Sigmoid colon (tissue), 7 donors: ENCODE data around the gene CTTN. TPM values are rescaled to one million over a fixed set of nuclear protein-coding genes. Genes with fewer than 3 reads are reported as not detected.
"Not testable (repeated sequence)": the region's sequence is repeated elsewhere in the genome, so short reads cannot be mapped to it uniquely, and the experiment has no call there.

Experiments used
- DNase-seq: peaks from one replicate; pipeline ENCODE4 v3.0.0-alpha.2; 2019
- H3K27ac ChIP-seq, 4 donors: fragments of 200-600 bp; sonication (generic); one replicate each; pipeline ENCODE4 v1.5.1; 2016 to 2019; ENCODE audit warnings: mild to moderate bottlenecking in 1 of 4
- H3K27me3 ChIP-seq, 3 donors: fragments of 200-600 bp; sonication (generic); one replicate each; pipeline ENCODE4 v1.5.1; 2019; ENCODE audit warnings: mild to moderate bottlenecking in 1 of 3
- H3K36me3 ChIP-seq, 4 donors: fragments of 200-600 bp; sonication (generic); one replicate each; pipeline ENCODE4 v1.5.1; 2016 to 2019
- H3K4me1 ChIP-seq, 4 donors: fragments of 200-600 bp; sonication (generic); one replicate each; pipeline ENCODE4 v1.5.1; 2017 to 2019
- H3K4me3 ChIP-seq, 4 donors: fragments of 200-600 bp; sonication (generic); one replicate each; pipeline ENCODE4 v1.5.1; 2017 to 2019; ENCODE audit warnings: mild to moderate bottlenecking in 2 of 4, moderate library complexity in 1 of 4
- H3K9me3 ChIP-seq, 4 donors: fragments of 200-600 bp in 3 of 4; sonication (generic) in 3 of 4; one replicate each; pipeline versions ENCODE4 v1.5.1 to v1.6.1; 2013 to 2019
- CTCF ChIP-seq, 4 experiments: fragments of 450-650 bp in 3 of 4; fragments of 200-600 bp in 1 of 4; IDR thresholded peaks; one replicate each; pipeline ENCODE4 v1.5.1; 2016 to 2019; ENCODE audit warnings: antibody characterized with exemption in 4 of 4, mild to moderate bottlenecking in 3 of 4, moderate library complexity in 2 of 4
- EP300 ChIP-seq, 4 donors: sonication (generic); formaldehyde crosslinking; IDR thresholded peaks; one replicate each; pipeline ENCODE4 v1.6.1; 2017; ENCODE audit warnings: antibody characterized with exemption in 4 of 4
- POLR2A ChIP-seq, 2 donors: fragments of 450-650 bp; IDR thresholded peaks; one replicate each; pipeline ENCODE4 v1.6.1; 2016; ENCODE audit warnings: antibody characterized with exemption in 2 of 2, mild to moderate bottlenecking in 2 of 2, moderate library complexity in 2 of 2
- POLR2AphosphoS5 ChIP-seq, 4 donors: sonication (generic); formaldehyde crosslinking; IDR thresholded peaks; one replicate each; pipeline ENCODE4 v1.6.1; 2017; ENCODE audit warnings: antibody characterized with exemption in 4 of 4
- WGBS, 2 donors: extraction: QIAGEN DNeasy Blood & Tissue Kit; methylation state at CpG; one replicate each; pipeline ENCODE4 v1.1.7; 2013; 5-methylcytosine and 5-hydroxymethylcytosine counted together
- intact Hi-C: fragments of 100-400 bp; cut with DNase I; formaldehyde crosslinking; loops from one replicate; pipeline ENCODE4 v1.15.1; 2023
- polyA plus RNA-seq, 3 donors: library from polyadenylated mRNA; stranded (reverse); fragments of 200-250 nt; gene quantifications; one replicate each; pipeline ENCODE4 v1.2.3, GENCODE V29; 2013
- total RNA-seq, 4 donors: library from RNA; depleted of rRNA; stranded (reverse); fragments of >200 nt; gene quantifications; one replicate each; pipeline ENCODE4 v1.1.0, GENCODE V29; 2016
- donor health status: healthy with polysubstance abuse.
- donor health status: Bipolar disorder and iron deficiency.
- donor health status: healthy.

The CTTN gene
- total and polyA plus RNA-seq, 7 donors: 87.1 to 312 (median 136) TPM

GRCh38 chr11:70384566-70385152, 13.7 kb upstream of the CTTN start:
- Histone ChIP-seq H3K4me1 (peaks cover 0 to 36% (median 31%) of the 10 kb centered on the region in 4 donors), H3K27ac (peak overlapping the region; percentile 27 to 81 (median 62)), H3K36me3 (peaks cover 0 to 4% (median 1%) of the 10 kb centered on the region in 4 donors), H3K4me3 (no peak overlapping the region), H3K27me3 (no peaks in the 10 kb centered on the region), H3K9me3 (no peaks in the 10 kb centered on the region)
- DNase-seq: no peak
- TF ChIP-seq EP300 (IDR thresholded peaks at IDR 0.05) (no peak), POLR2A (IDR thresholded peaks at IDR 0.05) (no peak), POLR2AphosphoS5 (IDR thresholded peaks at IDR 0.05) (no peak), CTCF (IDR thresholded peaks at IDR 0.05) (no peak)
- intact Hi-C loops: no loop called here
- 91 to 93% methylated on average over 18 of the region's 18 CpGs for WGBS, 2 donors

DNA sequence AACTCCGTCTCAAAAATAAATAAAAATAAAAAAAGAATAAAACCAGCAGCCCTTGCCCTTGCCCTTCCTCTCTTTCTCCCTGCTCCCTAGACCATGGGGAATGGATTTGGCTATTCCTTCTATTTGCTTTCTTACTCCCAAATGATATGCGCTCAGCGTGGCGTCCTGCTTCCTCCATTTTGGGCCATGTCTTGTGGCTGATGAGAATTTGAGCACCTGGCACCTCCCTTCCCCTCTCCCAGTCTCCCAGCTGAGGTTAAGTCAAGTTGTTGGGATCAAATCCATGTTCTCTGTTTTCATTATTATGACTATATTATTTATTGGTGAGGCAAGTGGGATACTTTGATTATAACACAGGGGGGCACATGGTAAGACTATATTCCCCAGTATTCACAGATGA, 10.8 kb upstream of the CTTN start:
- Histone ChIP-seq H3K27me3 (no peaks in the 10 kb centered on the region), H3K9me3 (no peaks in the 10 kb centered on the region), H3K36me3 (peaks cover 0 to 4% (median 0%) of the 10 kb centered on the region in 4 donors), H3K4me3 (no peak overlapping the region), H3K27ac (no peak overlapping the region), H3K4me1 (peaks cover 0 to 23% (median 21%) of the 10 kb centered on the region in 4 donors)
- 96% methylated on average over 4 of the region's 4 CpGs for WGBS, 2 donors
- intact Hi-C loops: no loop called here
- peak; percentile 24 for DNase-seq
- TF ChIP-seq POLR2A (IDR thresholded peaks at IDR 0.05): no peak
- TF ChIP-seq POLR2AphosphoS5 (IDR thresholded peaks at IDR 0.05): no peak
- no peak for TF ChIP-seq EP300 (IDR thresholded peaks at IDR 0.05)
- TF ChIP-seq CTCF (IDR thresholded peaks at IDR 0.05): no peak

- WGBS, 2 donors: 82 to 94% methylated on average over 6 of the region's 6 CpGs
- no peak overlapping the region for H3K27ac ChIP-seq
These were observed 9.1 kb upstream of the CTTN start for GRCh38 chr11:70389201-70389600.

DNA sequence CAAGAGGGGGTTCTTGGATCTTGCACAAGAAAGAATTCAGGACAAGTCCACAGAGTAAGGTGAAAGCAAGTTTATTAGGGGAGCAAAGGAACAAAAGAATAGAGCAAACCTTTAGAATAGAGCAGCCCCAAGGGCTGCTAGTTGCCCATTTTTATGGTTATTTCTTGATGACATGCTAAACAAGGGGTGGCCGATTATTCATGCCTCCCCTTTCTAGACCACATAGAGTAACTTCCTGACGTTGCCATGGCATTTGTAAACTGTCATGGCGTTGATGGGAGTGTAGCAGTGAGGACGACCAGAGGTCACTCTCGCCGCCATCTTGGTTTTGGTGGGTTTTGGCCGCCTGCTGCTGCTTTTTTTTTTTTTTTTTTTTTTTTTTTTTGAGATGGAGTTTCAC, 7.4 kb upstream of the CTTN start:
- H3K4me3 ChIP-seq, H3K27me3 ChIP-seq, H3K9me3 ChIP-seq, H3K4me1 ChIP-seq, H3K36me3 ChIP-seq, H3K27ac ChIP-seq: not testable (repeated sequence)
- 94% methylated on average over 7 of the region's 7 CpGs for WGBS, 2 donors
- intact Hi-C loops: loop anchor here (10.0 kb wide), 1 partner anchor 716 kb away; the partner anchor contains the start of gene LTO1
- DNase-seq: peak; percentile 24

More at GRCh38 chr11:70389201-70389600, 9.1 kb upstream of the CTTN start:
- intact Hi-C loops: no loop called here
- DNase-seq: no peak
- no peaks in the 10 kb centered on the region for H3K27me3 ChIP-seq
- no peaks in the 10 kb centered on the region for H3K9me3 ChIP-seq
- TF ChIP-seq POLR2A (IDR thresholded peaks at IDR 0.05) (no peak), POLR2AphosphoS5 (IDR thresholded peaks at IDR 0.05) (no peak)
- peaks cover 0 to 4% (median 0%) of the 10 kb centered on the region in 4 donors for H3K36me3 ChIP-seq
- no peak overlapping the region for H3K4me3 ChIP-seq
- H3K4me1 ChIP-seq: peaks cover 0 to 9% (median 6%) of the 10 kb centered on the region in 4 donors

DNA sequence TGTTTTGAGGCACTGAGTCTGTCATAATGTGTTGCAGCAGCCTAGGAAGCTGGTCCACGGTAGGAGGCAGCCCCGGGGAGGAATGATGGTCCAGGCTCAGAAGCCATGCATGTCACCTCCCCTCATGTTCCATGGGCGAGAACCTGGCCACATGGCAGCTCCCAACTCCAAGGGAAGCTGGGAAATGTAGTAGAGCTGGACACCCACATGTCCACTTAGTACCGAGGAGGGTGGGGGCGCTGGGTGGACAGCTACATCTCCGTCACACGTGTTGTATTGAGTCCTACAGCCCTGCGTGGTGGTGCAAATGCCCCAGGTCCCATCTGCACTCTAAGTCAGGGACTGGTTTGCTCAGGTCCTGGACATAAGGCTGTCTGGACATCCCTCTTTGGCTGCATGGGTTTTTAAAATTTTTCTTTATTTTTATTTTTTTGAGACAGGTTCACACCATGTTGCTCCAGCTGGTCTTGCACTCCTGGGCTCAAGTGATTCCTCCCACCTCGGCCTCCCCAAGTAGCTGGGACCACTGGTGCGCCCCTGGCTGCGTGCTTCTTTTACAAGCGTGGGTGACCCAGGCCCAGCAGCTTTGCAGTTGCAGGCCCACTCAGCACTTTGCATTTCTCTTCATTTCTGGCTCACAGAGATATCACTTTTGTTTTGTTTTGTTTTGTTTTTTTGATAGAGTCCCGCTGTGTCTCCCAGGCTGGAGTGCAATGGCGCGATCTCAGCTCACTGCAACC, 3.9 kb upstream of the CTTN start:
- Histone ChIP-seq H3K36me3 (no peaks in the 10 kb centered on the region), H3K4me3 (no peak overlapping the region), H3K27ac (no peak overlapping the region), H3K27me3 (no peaks in the 10 kb centered on the region), H3K4me1 (peaks cover 0 to 18% (median 13%) of the 10 kb centered on the region in 4 donors), H3K9me3 (no peaks in the 10 kb centered on the region)
- intact Hi-C loops: loop anchor here (10.0 kb wide), 1 partner anchor 720 kb away; the partner anchor contains the start of gene LTO1
- WGBS, 2 donors: 97% methylated on average over 15 of the region's 15 CpGs
- TF ChIP-seq EP300 (IDR thresholded peaks at IDR 0.05) (no peak), CTCF (IDR thresholded peaks at IDR 0.05) (no peak)
- DNase-seq: peak; percentile 58
